GM19463 (cell line): ENCODE results near the gene DLG2.
"Not testable (repeated sequence)": the region's sequence is repeated elsewhere in the genome, so short reads cannot be mapped to it uniquely, and the experiment has no call there.

Experiments used
- ATAC-seq: cut with Tn5 transposase; IDR thresholded peaks from one replicate; pipeline ENCODE4 v1.9.1; 2021; ENCODE audit warnings: mild to moderate bottlenecking, moderate library complexity; ENCODE audit not compliant: unreplicated experiment

DLG2 gene

DNA sequence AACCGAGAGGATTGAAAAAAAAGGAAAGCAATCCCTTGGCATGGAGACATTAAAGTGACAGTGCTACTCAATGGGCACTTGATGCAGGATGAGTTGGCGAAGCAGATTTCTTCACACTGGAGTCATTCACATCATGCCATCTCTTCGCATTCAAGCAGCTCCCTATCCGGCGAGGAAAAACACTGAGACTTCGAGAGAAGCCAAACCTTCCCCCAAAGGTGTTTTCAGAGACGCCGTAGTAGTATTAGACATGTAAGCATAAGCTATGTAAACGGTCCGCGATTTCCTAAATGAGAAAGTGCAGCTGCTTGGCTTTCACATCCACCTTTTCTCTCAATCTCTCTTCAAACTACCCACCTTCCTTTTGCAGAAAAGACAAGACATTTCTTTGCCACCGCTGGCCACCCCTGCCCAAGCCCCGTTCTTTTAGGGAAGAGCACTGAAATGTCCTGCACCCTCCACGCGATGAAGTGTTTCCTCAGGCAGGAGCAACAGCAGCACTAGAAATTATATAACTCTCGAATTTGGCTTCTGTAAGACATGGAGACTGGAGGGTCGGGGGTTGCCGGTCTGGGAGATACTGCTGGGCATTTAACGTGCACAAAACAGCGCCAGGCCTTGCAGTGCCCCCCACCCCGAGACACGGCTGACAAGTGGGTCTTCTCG lies at the start of gene DLG2:
Gene DLG2 (minus strand): TSS at position 13 of the 666 bp plus-strand sequence.
- no peak for ATAC-seq

GRCh38 chr11:85673393-85673792 lies 46.2 kb upstream of the DLG2 start:
- ATAC-seq = no peak

DNA sequence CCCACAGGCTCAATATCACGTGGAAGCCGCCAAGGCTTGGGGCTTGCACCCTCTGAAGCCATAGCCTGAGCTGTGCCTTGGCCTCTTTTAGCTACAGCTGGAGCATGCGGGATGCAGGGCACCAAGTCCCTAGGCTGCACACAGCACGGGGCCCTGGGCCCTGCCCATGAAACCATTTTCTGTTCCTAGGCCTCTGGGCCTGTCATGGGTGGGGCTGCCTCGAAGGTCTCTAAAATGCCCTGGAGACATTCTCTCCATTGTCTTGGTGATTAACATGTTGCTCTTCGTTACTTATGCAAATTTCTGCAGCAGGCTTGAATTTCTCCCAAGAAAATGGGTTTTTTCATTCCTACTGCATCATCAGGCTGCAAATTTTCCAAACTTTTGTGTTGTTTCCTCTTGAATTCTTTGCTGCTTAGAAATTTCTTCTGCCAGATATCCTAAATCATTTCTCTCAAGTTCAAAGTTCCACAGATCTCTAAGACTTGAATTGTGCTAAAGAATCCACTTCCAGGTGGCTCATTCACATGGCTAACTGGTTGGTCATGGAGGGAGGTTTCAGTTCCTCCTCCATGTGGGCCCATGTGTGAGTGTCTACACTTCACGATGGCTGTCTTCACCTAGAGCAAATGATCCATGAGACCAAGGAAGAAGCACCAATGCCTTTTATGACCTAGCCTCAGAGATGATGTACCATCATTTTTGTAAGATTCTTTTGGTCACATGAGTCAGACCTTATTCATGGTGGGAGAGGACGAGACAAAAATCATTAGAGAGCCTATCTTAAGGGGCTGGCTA lies 45.2 kb upstream of the DLG2 start:
- ATAC-seq = no peak

GRCh38 chr11:85670949-85671663 lies 44.0 kb upstream of the DLG2 start:
- ATAC-seq = not testable (repeated sequence)

DNA sequence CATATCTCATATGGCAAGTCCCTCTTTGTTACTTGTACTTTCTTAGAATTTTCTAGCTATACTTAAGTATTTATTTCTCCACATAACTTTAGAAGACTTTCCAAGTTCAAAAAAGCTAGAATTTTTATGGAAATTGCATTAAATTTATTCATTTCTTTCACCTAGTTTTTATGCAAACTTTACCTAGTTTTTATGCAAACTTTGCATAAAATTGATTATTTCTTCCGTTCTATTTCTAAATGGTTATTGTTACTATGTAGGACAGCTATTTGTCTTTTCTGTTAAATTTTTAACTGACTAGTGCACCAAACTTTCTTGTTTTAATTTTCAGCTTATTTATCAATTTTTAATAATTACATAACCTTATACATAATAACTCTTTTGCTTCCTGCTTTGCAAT lies 41.0 kb upstream of the DLG2 start:
- ATAC-seq = no peak

DNA sequence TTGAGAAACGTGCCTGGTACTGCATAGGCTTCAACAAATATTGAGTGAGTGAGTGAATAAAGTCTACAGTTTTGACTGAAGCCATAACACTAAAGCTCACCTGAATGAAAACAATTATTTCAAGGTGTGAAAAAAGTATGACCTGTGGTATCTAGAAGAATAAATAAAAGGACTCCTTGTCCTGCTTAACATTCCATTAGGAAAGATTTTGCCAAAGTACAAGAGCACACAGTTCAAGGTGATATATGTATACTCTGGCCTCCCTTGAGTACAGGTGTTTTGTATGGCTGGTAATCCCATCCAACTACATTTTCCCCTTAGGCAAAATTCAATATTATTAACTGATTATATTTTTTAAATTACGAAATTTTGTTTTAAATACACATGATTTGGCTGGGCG lies 39.5 kb upstream of the DLG2 start:
- no peak for ATAC-seq

- no peak for ATAC-seq
These were observed 38.6 kb upstream of the DLG2 start for GRCh38 chr11:85665733-85666132.

DNA sequence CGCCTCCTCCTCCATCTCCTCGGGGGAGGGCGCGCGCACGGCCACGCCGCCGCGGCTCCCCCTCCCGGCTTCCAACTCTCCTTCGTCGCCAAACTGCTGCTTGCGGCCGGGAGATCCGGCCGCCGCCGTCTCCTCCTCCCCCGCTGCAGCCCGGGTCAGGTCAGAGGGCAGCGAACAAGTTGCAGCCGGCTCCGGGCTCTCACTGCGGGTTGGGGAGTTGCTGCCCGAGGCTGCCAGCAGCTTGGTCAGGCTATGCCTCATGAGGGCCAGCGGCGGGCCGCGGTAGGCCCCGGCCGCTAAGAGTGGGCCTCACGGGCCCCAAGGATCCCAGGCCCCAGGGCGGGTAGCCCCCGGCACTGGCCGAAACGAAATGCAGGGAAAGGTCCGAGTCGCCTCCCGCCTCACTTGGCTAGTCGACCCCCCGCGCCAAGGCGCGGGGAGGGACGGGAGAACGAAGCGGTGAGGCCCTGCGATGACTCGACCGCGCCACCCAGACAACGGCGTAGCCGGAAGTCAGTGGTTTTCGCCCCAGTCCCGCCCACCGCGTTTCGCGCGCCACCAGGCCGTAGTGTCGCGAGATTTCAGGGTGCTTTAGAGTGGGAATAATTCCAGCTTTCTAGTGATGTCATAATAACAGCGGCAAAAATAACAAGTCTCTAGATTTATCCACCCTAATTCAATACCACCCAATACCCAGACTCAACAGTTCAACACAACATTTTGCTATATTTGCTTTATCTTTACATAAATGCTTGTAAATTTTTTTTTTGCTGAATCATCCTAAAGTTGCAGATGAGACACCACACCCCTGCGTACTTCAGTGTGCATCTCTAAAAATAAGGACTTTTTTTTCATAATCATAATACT lies 37.7 kb upstream of the DLG2 start, which contains the start of gene CREBZF:
Gene CREBZF (minus strand): TSS at position 515 of the 867 bp plus-strand sequence. CDS start 254 bp downstream, at position 261.
- ATAC-seq = peak; percentile 87

DNA sequence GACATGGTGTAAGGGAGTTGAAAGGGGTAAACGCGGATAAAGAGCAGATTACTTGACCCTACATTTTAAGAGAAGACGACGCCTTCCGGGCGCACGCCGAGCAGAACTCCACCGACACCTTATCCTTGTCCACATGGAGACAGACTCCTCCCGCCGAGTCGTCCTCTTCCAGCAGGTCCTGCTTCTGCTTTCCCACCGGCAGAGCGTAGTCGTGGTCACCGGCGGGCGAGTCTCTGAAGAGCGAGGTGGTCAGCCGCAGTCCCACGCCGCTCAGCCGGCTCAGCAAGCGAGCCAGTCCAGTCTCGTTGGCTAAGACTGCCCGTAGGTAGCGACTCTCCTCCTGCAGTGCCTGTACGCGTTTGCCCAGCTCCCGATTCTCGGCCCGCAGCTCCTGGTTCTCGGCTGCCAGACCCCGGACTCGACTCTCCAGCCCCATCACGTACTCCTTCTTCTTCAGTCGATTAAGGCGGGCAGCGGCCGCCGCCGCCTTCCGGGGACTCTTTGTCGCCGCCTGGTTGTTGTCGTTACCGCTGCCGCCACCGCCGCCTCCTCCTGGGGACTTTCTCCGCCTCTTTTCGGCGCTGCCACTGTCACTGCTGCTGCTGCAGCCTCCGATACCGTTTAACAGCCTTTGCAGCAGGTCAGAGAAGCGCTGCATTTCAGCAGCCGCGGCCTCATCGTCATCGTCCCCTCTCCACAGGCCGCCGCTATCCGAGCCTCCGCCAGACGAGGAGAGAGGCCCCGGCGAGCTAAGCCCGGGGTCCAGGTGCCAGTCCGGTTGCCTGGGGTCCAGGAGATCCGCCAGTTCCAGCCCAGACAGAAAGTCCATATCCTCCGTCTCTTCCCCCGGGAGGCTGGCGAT lies 36.8 kb upstream of the DLG2 start:
- ATAC-seq = peak; percentile 64

DNA sequence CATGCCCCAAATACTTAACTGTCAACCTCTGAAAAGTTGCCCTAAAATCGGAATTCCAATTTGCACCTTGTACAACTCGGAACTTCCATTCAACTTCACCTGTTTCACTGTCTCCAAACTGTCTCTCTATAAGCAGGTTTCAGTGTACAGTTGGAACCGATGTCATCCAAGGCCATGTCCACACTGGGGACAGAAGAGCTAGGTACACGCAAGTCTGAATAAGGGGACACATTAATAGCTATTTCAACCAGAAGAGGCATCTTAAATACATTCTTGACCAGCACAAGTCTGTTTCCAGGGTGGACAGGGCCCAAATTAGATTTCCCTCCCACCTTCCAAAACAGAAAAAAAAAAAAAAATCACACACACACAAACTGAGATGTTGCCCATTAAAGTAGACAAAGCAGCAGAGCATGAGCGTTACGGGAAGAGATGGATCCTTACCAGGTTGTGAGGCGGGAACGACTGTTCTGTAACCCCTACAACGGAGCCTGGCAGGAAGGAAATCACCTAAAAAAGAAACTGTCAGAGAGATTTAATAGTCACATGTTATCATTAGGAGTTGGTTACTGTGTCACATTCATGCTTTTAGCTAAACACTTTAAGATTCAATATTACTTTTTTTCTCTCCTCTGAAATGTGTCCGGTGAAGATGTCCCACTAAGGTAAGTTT lies 36.1 kb upstream of the DLG2 start:
- no peak for ATAC-seq

DNA sequence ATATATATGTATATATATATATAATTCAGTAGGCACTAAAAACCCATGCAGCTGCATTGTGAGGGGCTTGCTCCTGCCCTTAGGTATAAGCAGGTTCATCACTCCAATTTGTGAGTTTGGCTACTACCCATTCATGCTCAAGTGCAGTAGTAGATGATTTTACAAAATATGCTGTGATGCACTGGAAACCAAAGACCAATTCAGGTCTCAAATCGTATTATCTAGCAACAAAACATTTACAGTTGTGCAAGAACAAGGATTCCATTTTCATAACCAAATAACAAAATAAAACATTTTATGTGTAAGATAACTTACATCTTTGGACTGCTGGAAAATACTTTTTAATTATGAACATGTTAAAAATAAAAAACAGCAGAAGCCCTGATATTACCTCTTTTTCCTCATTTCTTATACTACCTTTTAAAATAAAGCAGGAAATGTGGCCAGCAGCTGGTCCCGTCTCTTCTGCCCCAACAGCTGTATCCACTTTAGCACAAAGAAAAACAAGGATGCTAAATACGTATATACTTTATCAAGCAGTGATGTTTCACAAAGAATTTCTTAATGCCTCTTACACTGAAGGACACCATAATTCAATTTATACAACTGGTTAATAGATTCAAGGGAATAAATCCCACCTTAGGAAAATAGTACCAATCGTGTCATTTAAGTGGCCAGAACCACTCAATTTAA lies 35.0 kb upstream of the DLG2 start:
- no peak for ATAC-seq

DNA sequence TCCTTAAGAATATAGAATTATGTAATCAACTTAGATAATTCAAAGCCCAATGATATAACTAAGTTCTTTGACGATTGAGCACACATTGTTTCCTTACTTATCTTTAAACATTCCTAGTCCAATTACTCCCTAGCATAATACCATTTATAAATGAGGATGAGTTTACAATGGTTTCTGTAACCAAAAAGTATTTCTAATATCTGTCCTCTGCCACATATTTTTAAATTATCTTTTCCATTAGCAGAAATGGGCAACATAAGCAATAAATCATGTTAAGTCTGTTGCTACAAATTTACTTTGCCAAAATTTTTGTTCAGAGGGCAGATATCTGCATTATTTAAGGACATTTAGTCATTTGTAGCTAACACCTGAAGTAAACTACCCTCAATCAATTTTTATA lies 31.0 kb upstream of the DLG2 start:
- no peak for ATAC-seq

DNA sequence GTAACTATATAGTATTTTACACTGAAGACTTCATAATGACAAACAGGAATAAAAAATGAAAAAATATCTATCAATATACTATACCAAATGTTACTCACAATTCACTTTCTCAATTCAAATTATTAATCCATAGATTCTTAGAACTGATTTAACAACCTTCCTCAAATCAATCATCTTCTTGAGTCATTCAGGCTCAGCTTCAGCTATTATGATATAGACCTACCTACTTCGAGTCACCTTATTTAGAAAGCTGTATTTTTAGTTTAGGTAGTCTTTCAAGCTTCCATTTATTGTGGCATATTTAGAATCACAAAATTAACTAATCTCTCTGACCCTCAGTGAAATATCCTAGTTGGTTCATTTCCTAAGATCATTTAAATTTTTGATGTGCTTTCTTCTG lies 29.6 kb upstream of the DLG2 start:
- no peak for ATAC-seq

GRCh38 chr11:85654343-85654742 lies 27.2 kb upstream of the DLG2 start:
- ATAC-seq = not testable (repeated sequence)

DNA sequence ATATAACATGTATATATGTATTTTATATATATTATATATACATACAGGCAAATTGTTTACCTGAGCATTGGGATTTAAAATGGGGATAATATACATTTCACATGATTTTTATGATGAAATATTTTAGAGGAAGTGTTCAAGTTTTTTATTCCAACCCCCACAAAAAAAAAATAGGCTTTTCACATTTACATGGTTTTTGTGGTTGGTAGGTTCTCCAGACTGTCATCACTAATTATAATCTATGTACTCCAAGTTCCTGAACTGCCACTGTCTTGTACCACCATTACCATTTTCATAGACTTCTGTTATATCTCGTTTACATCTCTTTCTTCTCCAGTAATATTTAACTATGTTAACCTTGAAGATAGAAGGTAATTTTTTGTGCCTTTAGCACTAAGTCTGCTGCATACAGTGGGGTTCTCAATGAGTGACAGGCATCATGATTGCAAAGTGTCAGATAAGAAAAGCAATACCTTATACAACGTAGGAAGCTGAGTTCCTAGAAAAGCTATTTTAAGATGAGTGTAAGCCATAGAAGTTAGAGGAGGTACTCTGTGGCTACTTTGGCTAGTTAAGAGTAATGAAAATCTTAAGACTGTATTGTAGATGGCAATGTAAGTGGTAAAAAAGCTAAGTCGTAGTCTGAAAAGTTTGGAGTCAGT lies 25.8 kb upstream of the DLG2 start:
- ATAC-seq = no peak

DNA sequence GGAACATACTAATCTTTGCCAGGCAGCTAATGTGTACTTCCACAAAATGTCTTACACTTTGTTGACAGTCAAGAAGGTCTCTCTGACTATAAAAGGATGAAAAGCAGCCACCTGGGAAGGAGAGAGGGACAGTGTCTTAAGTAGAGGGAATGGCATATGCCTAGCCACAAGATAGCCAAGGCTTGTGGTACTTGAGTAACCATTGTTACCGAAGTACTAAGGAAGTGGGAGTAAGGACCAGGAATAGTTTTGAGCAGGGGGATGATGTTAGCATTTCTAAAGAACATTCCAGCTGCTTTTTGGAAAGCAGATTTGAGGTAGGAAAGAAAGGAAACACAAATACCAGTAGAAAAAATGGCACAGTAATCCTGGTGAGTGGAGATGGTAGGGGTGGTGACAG lies 24.0 kb upstream of the DLG2 start:
- ATAC-seq = no peak

GRCh38 chr11:85647604-85648299 lies 20.6 kb upstream of the DLG2 start, which contains the start of gene TMEM126A:
TSS of gene TMEM126A (plus strand) at chr11:85647967. CDS start at chr11:85650256, 2,289 bp downstream.
- peak; percentile 100 for ATAC-seq
